Measurements from ENCODE around the gene FGF19. TPM values are rescaled to one million over a fixed set of nuclear protein-coding genes. Genes with fewer than 3 reads are reported as not detected.

FGF19 gene
- total RNA-seq, 1 donor from 2014 or later: not detected

GRCh38 chr11:69666752-69667536 lies 36.9 kb downstream of the FGF19 start:
- ChIA-PET CTCF (no interaction called here), POLR2A (no interaction called here)
- Mint-ChIP-seq H3K36me3 (ENCODE audit: low read depth) (peaks cover 78% of the 10 kb centered on the region), H3K4me3 (no peak overlapping the region), H3K27ac (no peak overlapping the region), H3K9me3 (no peaks in the 10 kb centered on the region), H3K27me3 (no peaks in the 10 kb centered on the region), H3K4me1 (peaks cover 7% of the 10 kb centered on the region)
- intact Hi-C loops (cut with micrococcal nuclease): no loop called here
- DNase-seq (no peak), ATAC-seq (ENCODE audit: low read depth) (no peak)
- no peak for TF ChIP-seq CTCF (IDR thresholded peaks at IDR 0.05)

- Mint-ChIP-seq H3K4me3 (no peak overlapping the region), H3K27ac (no peak overlapping the region), H3K4me1 (peaks cover 7% of the 10 kb centered on the region), H3K36me3 (ENCODE audit: low read depth) (peaks cover 72% of the 10 kb centered on the region), H3K27me3 (no peaks in the 10 kb centered on the region), H3K9me3 (no peaks in the 10 kb centered on the region)
- ChIA-PET POLR2A (no interaction called here), CTCF (no interaction called here)
- intact Hi-C loops (cut with micrococcal nuclease): no loop called here
- no peak for DNase-seq
- no peak for ATAC-seq (ENCODE audit: low read depth)
- no peak for TF ChIP-seq CTCF (IDR thresholded peaks at IDR 0.05)
Observed at GRCh38 chr11:69666261-69666660, 37.6 kb downstream of the FGF19 start.

GRCh38 chr11:69665669-69666068 lies 38.2 kb downstream of the FGF19 start:
- H3K36me3 Mint-ChIP-seq (ENCODE audit: low read depth): peaks cover 68% of the 10 kb centered on the region

GRCh38 chr11:69664901-69665300 lies 38.9 kb downstream of the FGF19 start:
- no peaks in the 10 kb centered on the region for H3K9me3 Mint-ChIP-seq
- intact Hi-C loops (cut with micrococcal nuclease): no loop called here
- no peak overlapping the region for H3K27ac Mint-ChIP-seq
- ATAC-seq (ENCODE audit: low read depth) (no peak), DNase-seq (no peak)
- H3K4me3 Mint-ChIP-seq: no peak overlapping the region
- no peak for TF ChIP-seq CTCF (IDR thresholded peaks at IDR 0.05)
- no peaks in the 10 kb centered on the region for H3K27me3 Mint-ChIP-seq
- ChIA-PET CTCF (no interaction called here), POLR2A (no interaction called here)
- H3K4me1 Mint-ChIP-seq: no peaks in the 10 kb centered on the region
- peaks cover 62% of the 10 kb centered on the region for H3K36me3 Mint-ChIP-seq (ENCODE audit: low read depth)

More at GRCh38 chr11:69665669-69666068, 38.2 kb downstream of the FGF19 start:
- H3K4me3 Mint-ChIP-seq: no peak overlapping the region
- CTCF ChIA-PET: no interaction called here
- intact Hi-C loops (cut with micrococcal nuclease): no loop called here
- no peaks in the 10 kb centered on the region for H3K9me3 Mint-ChIP-seq
- peaks cover 7% of the 10 kb centered on the region for H3K4me1 Mint-ChIP-seq
- no peak for ATAC-seq (ENCODE audit: low read depth)
- H3K27ac Mint-ChIP-seq: no peak overlapping the region
- POLR2A ChIA-PET: no interaction called here
- TF ChIP-seq CTCF (IDR thresholded peaks at IDR 0.05): no peak
- H3K27me3 Mint-ChIP-seq: no peaks in the 10 kb centered on the region
- DNase-seq: no peak

- H3K9me3 Mint-ChIP-seq: no peaks in the 10 kb centered on the region
- H3K27me3 Mint-ChIP-seq: no peaks in the 10 kb centered on the region
- peaks cover 55% of the 10 kb centered on the region for H3K36me3 Mint-ChIP-seq (ENCODE audit: low read depth)
- no peak overlapping the region for H3K4me3 Mint-ChIP-seq
- TF ChIP-seq CTCF (IDR thresholded peaks at IDR 0.05): no peak
- DNase-seq (no peak), ATAC-seq (ENCODE audit: low read depth) (no peak)
- POLR2A ChIA-PET: no interaction called here
- H3K4me1 Mint-ChIP-seq: no peaks in the 10 kb centered on the region
- intact Hi-C loops (cut with micrococcal nuclease): no loop called here
- no peak overlapping the region for H3K27ac Mint-ChIP-seq
- CTCF ChIA-PET: no interaction called here
Observed at GRCh38 chr11:69664103-69664775, 39.6 kb downstream of the FGF19 start.

All from activated B cell treated with CpG ODN at 0.5 μM for 24 hours (primary cell).